BE2C (cell line): ENCODE results near the gene OR4L1.
"Not testable (repeated sequence)": the region's sequence is repeated elsewhere in the genome, so short reads cannot be mapped to it uniquely, and the experiment has no call there.

Experiments
- DNase-seq: peaks from one replicate; pipeline ENCODE4 v3.0.0-alpha.2; 2020
- H3K27me3 ChIP-seq: fragments of 250-450 bp; sonication (Bioruptor Pico); 2 replicates; pipeline ENCODE4 v1.5.1; 2020; ENCODE audit warnings: mild to moderate bottlenecking
- H3K36me3 ChIP-seq: fragments of 250-450 bp; sonication (Bioruptor Pico); 2 replicates; pipeline ENCODE4 v1.5.1; 2020; ENCODE audit warnings: mild to moderate bottlenecking
- H3K4me1 ChIP-seq: fragments of 250-450 bp; sonication (Bioruptor Pico); 2 replicates; pipeline ENCODE4 v1.5.1; 2020
- H3K4me3 ChIP-seq: 2 replicates; pipeline ENCODE4 v1.5.1; 2011; ENCODE audit warnings: low read depth, low read length
- H3K9me3 ChIP-seq: fragments of 250-450 bp; sonication (Bioruptor Pico); 2 replicates; pipeline ENCODE4 v1.5.1; 2020
- CTCF ChIP-seq: IDR thresholded peaks from 2 replicates; pipeline ENCODE4 v1.5.1; 2012; ENCODE audit warnings: mild to moderate bottlenecking, low read depth, low read length

OR4L1 gene

GRCh38 chr14:20048202-20048601 is 11.6 kb upstream of the OR4L1 start:
- DNase-seq = no peak
- H3K27me3 ChIP-seq = no peaks in the 10 kb centered on the region
- no peaks in the 10 kb centered on the region for H3K4me1 ChIP-seq
- H3K9me3 ChIP-seq = no peaks in the 10 kb centered on the region
- no peak overlapping the region for H3K4me3 ChIP-seq
- no peaks in the 10 kb centered on the region for H3K36me3 ChIP-seq
- no peak for TF ChIP-seq CTCF

- no peaks in the 10 kb centered on the region; the same call in 1 of the 2 replicates for H3K27me3 ChIP-seq
- no peak overlapping the region for H3K4me3 ChIP-seq
- DNase-seq = no peak
- no peak for TF ChIP-seq CTCF
- no peaks in the 10 kb centered on the region for H3K4me1 ChIP-seq
- H3K36me3 ChIP-seq = no peaks in the 10 kb centered on the region
- no peaks in the 10 kb centered on the region for H3K9me3 ChIP-seq
Observed at GRCh38 chr14:20092050-20092449, 32.2 kb downstream of the OR4L1 start.

- H3K4me3 ChIP-seq = no peak overlapping the region
- no peaks in the 10 kb centered on the region for H3K4me1 ChIP-seq
- no peak for TF ChIP-seq CTCF
- DNase-seq = no peak
- no peaks in the 10 kb centered on the region for H3K9me3 ChIP-seq
- H3K36me3 ChIP-seq = no peaks in the 10 kb centered on the region
- H3K27me3 ChIP-seq = no peaks in the 10 kb centered on the region; the same call in 1 of the 2 replicates
Observed at GRCh38 chr14:20093442-20093841, 33.6 kb downstream of the OR4L1 start.

- not testable (repeated sequence) for DNase-seq, H3K27me3 ChIP-seq, H3K36me3 ChIP-seq, H3K9me3 ChIP-seq, H3K4me3 ChIP-seq, H3K4me1 ChIP-seq
Observed at GRCh38 chr14:20098926-20099770, 39.3 kb downstream of the OR4L1 start.

- H3K9me3 ChIP-seq = no peaks in the 10 kb centered on the region
- no peaks in the 10 kb centered on the region for H3K27me3 ChIP-seq
- H3K4me1 ChIP-seq = no peaks in the 10 kb centered on the region
- H3K36me3 ChIP-seq = no peaks in the 10 kb centered on the region
- no peak within 1 kb of the TSS for H3K4me3 ChIP-seq
- DNase-seq = no peak
- TF ChIP-seq CTCF = no peak
Observed at GRCh38 chr14:20110438-20110837, 50.6 kb downstream of the OR4L1 start, which contains the start of gene OR4K17. Gene OR4K17, plus strand, starts transcription at chr14:20110739. Its CDS starts 6,761 bp downstream, at chr14:20117500.
